Central memory CD8-positive, alpha-beta T cell (primary cell): ENCODE measurements around the gene DOCK1.

Experiments used
- ATAC-seq: fragments of 150-1000 bp; cut with Tn5 transposase; replicated peaks from 2 replicates; pipeline ENCODE4 v1.10.0; 2022; ENCODE audit warnings: mild to moderate bottlenecking, moderate FRiP score, moderate number of reproducible peaks; ENCODE audit not compliant: poor library complexity, severe bottlenecking; ENCODE audit errors: extremely low read depth
- DNase-seq, 2 donors: peaks; one replicate each; pipeline ENCODE4 v3.0.0; 2021; ENCODE audit warnings: low spot score in 2 of 2
- H3K27ac Mint-ChIP-seq: one replicate; pipeline ENCODE4 v1.8.0; 2022; ENCODE audit warnings: low read depth, mild to moderate bottlenecking, moderate library complexity, mixed read lengths
- H3K27me3 Mint-ChIP-seq: one replicate; pipeline ENCODE4 v1.8.0; 2022; ENCODE audit warnings: mixed read lengths
- H3K36me3 Mint-ChIP-seq: one replicate; pipeline ENCODE4 v1.8.0; 2022; ENCODE audit warnings: mild to moderate bottlenecking, moderate library complexity, mixed read lengths; ENCODE audit not compliant: insufficient read depth
- H3K4me1 Mint-ChIP-seq: one replicate; pipeline ENCODE4 v1.8.0; 2022; ENCODE audit warnings: mixed read lengths
- H3K4me3 Mint-ChIP-seq: one replicate; pipeline ENCODE4 v1.8.0; 2022; ENCODE audit warnings: mild to moderate bottlenecking, moderate library complexity, mixed read lengths
- H3K9me3 Mint-ChIP-seq: one replicate; pipeline ENCODE4 v1.8.0; 2022; ENCODE audit warnings: mixed read lengths

The DOCK1 gene

GRCh38 chr10:127464561-127464960, 559.3 kb downstream of the DOCK1 start:
- DNase-seq, result no peak
- no peaks in the 10 kb centered on the region for H3K36me3 Mint-ChIP-seq
- H3K27me3 Mint-ChIP-seq, result peaks cover 9% of the 10 kb centered on the region

GRCh38 chr10:127467811-127468210, 562.6 kb downstream of the DOCK1 start:
- DNase-seq (no peak), ATAC-seq (no peak)
- Mint-ChIP-seq H3K4me3 (no peak overlapping the region), H3K4me1 (no peaks in the 10 kb centered on the region), H3K27me3 (peaks cover 9% of the 10 kb centered on the region), H3K27ac (no peak overlapping the region), H3K9me3 (no peaks in the 10 kb centered on the region), H3K36me3 (no peaks in the 10 kb centered on the region)

More at GRCh38 chr10:127464561-127464960, 559.3 kb downstream of the DOCK1 start:
- Mint-ChIP-seq H3K4me3 (no peak overlapping the region), H3K9me3 (no peaks in the 10 kb centered on the region), H3K27ac (no peak overlapping the region), H3K4me1 (no peaks in the 10 kb centered on the region)
- no peak for ATAC-seq

GRCh38 chr10:127468632-127469031, 563.4 kb downstream of the DOCK1 start:
- no peak for ATAC-seq
- DNase-seq, result no peak
- Mint-ChIP-seq H3K4me3 (no peak overlapping the region), H3K9me3 (no peaks in the 10 kb centered on the region), H3K27ac (no peak overlapping the region), H3K27me3 (peaks cover 9% of the 10 kb centered on the region), H3K36me3 (no peaks in the 10 kb centered on the region), H3K4me1 (no peaks in the 10 kb centered on the region)

GRCh38 chr10:127470911-127471310, 565.7 kb downstream of the DOCK1 start:
- H3K9me3 Mint-ChIP-seq, result no peaks in the 10 kb centered on the region
- DNase-seq, result no peak
- no peak for ATAC-seq
- H3K4me3 Mint-ChIP-seq, result no peak overlapping the region
- H3K36me3 Mint-ChIP-seq, result no peaks in the 10 kb centered on the region
- no peak overlapping the region for H3K27ac Mint-ChIP-seq
- H3K4me1 Mint-ChIP-seq, result no peaks in the 10 kb centered on the region
- H3K27me3 Mint-ChIP-seq, result peaks cover 9% of the 10 kb centered on the region

- no peaks in the 10 kb centered on the region for H3K9me3 Mint-ChIP-seq
- ATAC-seq (no peak), DNase-seq (no peak)
- H3K27me3 Mint-ChIP-seq, result peaks cover 9% of the 10 kb centered on the region
- H3K27ac Mint-ChIP-seq, result no peak overlapping the region
- H3K4me1 Mint-ChIP-seq, result no peaks in the 10 kb centered on the region
- no peaks in the 10 kb centered on the region for H3K36me3 Mint-ChIP-seq
- H3K4me3 Mint-ChIP-seq, result no peak overlapping the region
These were observed 567.7 kb downstream of the DOCK1 start for GRCh38 chr10:127472976-127473375.

- no peaks in the 10 kb centered on the region for H3K4me1 Mint-ChIP-seq
These were observed 569.3 kb downstream of the DOCK1 start for GRCh38 chr10:127474501-127474900.

GRCh38 chr10:127485153-127485857, 580.1 kb downstream of the DOCK1 start:
- no peaks in the 10 kb centered on the region for H3K36me3 Mint-ChIP-seq
- ATAC-seq (no peak), DNase-seq (no peak)
- H3K27me3 Mint-ChIP-seq, result peaks cover 39% of the 10 kb centered on the region
- H3K4me1 Mint-ChIP-seq, result no peaks in the 10 kb centered on the region
- peaks cover 6% of the 10 kb centered on the region for H3K9me3 Mint-ChIP-seq
- no peak overlapping the region for H3K4me3 Mint-ChIP-seq
- no peak overlapping the region for H3K27ac Mint-ChIP-seq

More at GRCh38 chr10:127474501-127474900, 569.3 kb downstream of the DOCK1 start:
- H3K9me3 Mint-ChIP-seq, result peaks cover 3% of the 10 kb centered on the region
- no peaks in the 10 kb centered on the region for H3K36me3 Mint-ChIP-seq
- H3K27ac Mint-ChIP-seq, result no peak overlapping the region
- H3K27me3 Mint-ChIP-seq, result peaks cover under 1% of the 10 kb centered on the region
- DNase-seq (no peak), ATAC-seq (no peak)
- no peak overlapping the region for H3K4me3 Mint-ChIP-seq

GRCh38 chr10:127486355-127486754, 581.1 kb downstream of the DOCK1 start:
- no peaks in the 10 kb centered on the region for H3K36me3 Mint-ChIP-seq
- ATAC-seq, result no peak
- no peak overlapping the region for H3K4me3 Mint-ChIP-seq
- H3K4me1 Mint-ChIP-seq, result no peaks in the 10 kb centered on the region
- H3K27me3 Mint-ChIP-seq, result peaks cover 39% of the 10 kb centered on the region
- DNase-seq, result no peak
- H3K27ac Mint-ChIP-seq, result no peak overlapping the region
- peaks cover 6% of the 10 kb centered on the region for H3K9me3 Mint-ChIP-seq

- DNase-seq (no peak), ATAC-seq (no peak)
- Mint-ChIP-seq H3K36me3 (no peaks in the 10 kb centered on the region), H3K4me3 (no peak overlapping the region), H3K27me3 (peaks cover 8% of the 10 kb centered on the region), H3K9me3 (no peaks in the 10 kb centered on the region), H3K27ac (no peak overlapping the region), H3K4me1 (no peaks in the 10 kb centered on the region)
These were observed 587.5 kb downstream of the DOCK1 start for GRCh38 chr10:127492607-127493250.

- Mint-ChIP-seq H3K27ac (no peak overlapping the region), H3K9me3 (no peaks in the 10 kb centered on the region), H3K27me3 (peaks cover 14% of the 10 kb centered on the region), H3K4me3 (no peak overlapping the region), H3K36me3 (no peaks in the 10 kb centered on the region), H3K4me1 (no peaks in the 10 kb centered on the region)
- no peak for DNase-seq
- ATAC-seq, result no peak
These were observed 590.8 kb downstream of the DOCK1 start for GRCh38 chr10:127496035-127496434.

GRCh38 chr10:127497685-127498084, 592.5 kb downstream of the DOCK1 start:
- H3K27ac Mint-ChIP-seq, result no peak overlapping the region

GRCh38 chr10:127498087-127498486, 592.9 kb downstream of the DOCK1 start:
- Mint-ChIP-seq H3K36me3 (no peaks in the 10 kb centered on the region), H3K4me1 (no peaks in the 10 kb centered on the region), H3K27me3 (peaks cover 14% of the 10 kb centered on the region), H3K4me3 (no peak overlapping the region), H3K9me3 (no peaks in the 10 kb centered on the region), H3K27ac (no peak overlapping the region)
- DNase-seq, result no peak
- no peak for ATAC-seq

More at GRCh38 chr10:127497685-127498084, 592.5 kb downstream of the DOCK1 start:
- Mint-ChIP-seq H3K4me3 (no peak overlapping the region), H3K27me3 (peaks cover 14% of the 10 kb centered on the region), H3K9me3 (no peaks in the 10 kb centered on the region), H3K36me3 (no peaks in the 10 kb centered on the region), H3K4me1 (no peaks in the 10 kb centered on the region)
- DNase-seq, result no peak
- no peak for ATAC-seq

- ATAC-seq (no peak), DNase-seq (no peak)
- H3K4me1 Mint-ChIP-seq, result no peaks in the 10 kb centered on the region
- no peak overlapping the region for H3K4me3 Mint-ChIP-seq
- peaks cover 14% of the 10 kb centered on the region for H3K27me3 Mint-ChIP-seq
- H3K36me3 Mint-ChIP-seq, result no peaks in the 10 kb centered on the region
- no peak overlapping the region for H3K27ac Mint-ChIP-seq
- no peaks in the 10 kb centered on the region for H3K9me3 Mint-ChIP-seq
These were observed 594.9 kb downstream of the DOCK1 start for GRCh38 chr10:127500127-127500526.
